GM23338 (cell line): ENCODE data around the gene PGBD5.

Source experiments
- CREB1 ChIP-seq: fragments of 250-450 bp; sonication (Bioruptor Pico); IDR thresholded peaks from 2 replicates; pipeline ENCODE4 v1.5.0; 2020; ENCODE audit warnings: low read depth, mild to moderate bottlenecking, moderate library complexity
- EZH2 ChIP-seq: fragments of 200-600 bp; sonication (generic); IDR thresholded peaks from one replicate; pipeline ENCODE4 v1.8.0; 2017; ENCODE audit warnings: antibody characterized with exemption, mild to moderate bottlenecking, low read depth; ENCODE audit not compliant: unreplicated experiment
- EZH2phosphoT487 ChIP-seq: fragments of 200-600 bp; sonication (generic); IDR thresholded peaks from one replicate; pipeline ENCODE4 v1.8.1; 2018; ENCODE audit warnings: antibody characterized with exemption; ENCODE audit not compliant: unreplicated experiment
- JUNB ChIP-seq: IDR thresholded peaks from one replicate; pipeline ENCODE4 v1.6.1; 2016; ENCODE audit warnings: antibody characterized with exemption; ENCODE audit not compliant: unreplicated experiment
- NANOG ChIP-seq: IDR thresholded peaks from 2 replicates; pipeline ENCODE4 v1.6.1; 2016; ENCODE audit warnings: antibody characterized with exemption, borderline replicate concordance
- POLR2AphosphoS5 ChIP-seq: IDR thresholded peaks from 2 replicates; pipeline ENCODE4 v1.6.1; 2016; ENCODE audit warnings: antibody characterized with exemption, low read depth
- STAT1 ChIP-seq: IDR thresholded peaks from one replicate; pipeline ENCODE4 v1.6.1; 2016; ENCODE audit warnings: antibody characterized with exemption; ENCODE audit not compliant: unreplicated experiment
- ZNF114 ChIP-seq: fragments of 250-450 bp; sonication (Bioruptor Pico); IDR thresholded peaks from 2 replicates; pipeline ENCODE4 v1.5.0; 2020; ENCODE audit warnings: mild to moderate bottlenecking, moderate library complexity
- ZNF331 ChIP-seq: fragments of 250-450 bp; sonication (Bioruptor Pico); IDR thresholded peaks from 2 replicates; pipeline ENCODE4 v1.5.0; 2020; ENCODE audit warnings: low read depth, mild to moderate bottlenecking, moderate library complexity
- TF ChIP-seq, protein P1 (sequence below), 2 experiments: fragments of 200-600 bp in 1 of 2; sonication (generic) in 1 of 2; conservative IDR thresholded peaks; 2 replicates each; pipeline versions ENCODE4 v1.5.1 to v1.6.1; 2016 to 2017; ENCODE audit warnings: antibody characterized with exemption in 2 of 2, low read depth in 2 of 2, mild to moderate bottlenecking in 2 of 2, moderate library complexity in 1 of 2
- TF ChIP-seq, protein P2 (sequence below): IDR thresholded peaks from one replicate; pipeline ENCODE4 v1.6.1; 2018; ENCODE audit warnings: antibody characterized with exemption; ENCODE audit not compliant: unreplicated experiment
- TF ChIP-seq, protein P3 (sequence below): fragments of 250-450 bp; sonication (Bioruptor Pico); IDR thresholded peaks from 2 replicates; pipeline ENCODE4 v1.5.0; 2020; ENCODE audit warnings: mild to moderate bottlenecking, moderate library complexity
- TF ChIP-seq, protein P4 (sequence below): IDR thresholded peaks from 2 replicates; pipeline ENCODE4 v1.6.1; 2016; ENCODE audit warnings: antibody characterized with exemption

DNA sequence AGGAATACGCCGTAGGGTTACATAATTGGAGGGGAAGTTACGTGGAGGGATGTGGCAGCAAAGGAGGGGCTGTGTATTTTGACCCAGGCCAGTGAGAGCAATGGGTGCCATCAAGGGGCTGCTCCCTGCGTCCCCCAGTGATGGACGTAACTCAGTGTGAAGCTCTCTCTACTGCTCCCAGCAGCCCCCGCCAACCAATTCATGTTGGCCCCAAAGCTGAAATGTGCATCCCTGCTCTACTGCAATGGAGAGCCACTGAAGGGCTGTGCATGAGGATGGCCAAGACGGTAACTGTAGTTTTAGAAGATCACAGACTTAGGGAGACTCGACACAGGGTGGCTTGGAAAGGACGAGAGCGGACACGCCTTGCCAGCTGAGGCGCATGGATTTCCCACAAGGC is 38.3 kb downstream of the PGBD5 start:
- TF ChIP-seq JUNB, result no peak
- TF ChIP-seq, protein P1, sequence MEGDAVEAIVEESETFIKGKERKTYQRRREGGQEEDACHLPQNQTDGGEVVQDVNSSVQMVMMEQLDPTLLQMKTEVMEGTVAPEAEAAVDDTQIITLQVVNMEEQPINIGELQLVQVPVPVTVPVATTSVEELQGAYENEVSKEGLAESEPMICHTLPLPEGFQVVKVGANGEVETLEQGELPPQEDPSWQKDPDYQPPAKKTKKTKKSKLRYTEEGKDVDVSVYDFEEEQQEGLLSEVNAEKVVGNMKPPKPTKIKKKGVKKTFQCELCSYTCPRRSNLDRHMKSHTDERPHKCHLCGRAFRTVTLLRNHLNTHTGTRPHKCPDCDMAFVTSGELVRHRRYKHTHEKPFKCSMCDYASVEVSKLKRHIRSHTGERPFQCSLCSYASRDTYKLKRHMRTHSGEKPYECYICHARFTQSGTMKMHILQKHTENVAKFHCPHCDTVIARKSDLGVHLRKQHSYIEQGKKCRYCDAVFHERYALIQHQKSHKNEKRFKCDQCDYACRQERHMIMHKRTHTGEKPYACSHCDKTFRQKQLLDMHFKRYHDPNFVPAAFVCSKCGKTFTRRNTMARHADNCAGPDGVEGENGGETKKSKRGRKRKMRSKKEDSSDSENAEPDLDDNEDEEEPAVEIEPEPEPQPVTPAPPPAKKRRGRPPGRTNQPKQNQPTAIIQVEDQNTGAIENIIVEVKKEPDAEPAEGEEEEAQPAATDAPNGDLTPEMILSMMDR (conservative IDR thresholded peaks at IDR 0.05; ENCODE audit: low read depth in 2 of 2), result no peak
- TF ChIP-seq, protein P2, sequence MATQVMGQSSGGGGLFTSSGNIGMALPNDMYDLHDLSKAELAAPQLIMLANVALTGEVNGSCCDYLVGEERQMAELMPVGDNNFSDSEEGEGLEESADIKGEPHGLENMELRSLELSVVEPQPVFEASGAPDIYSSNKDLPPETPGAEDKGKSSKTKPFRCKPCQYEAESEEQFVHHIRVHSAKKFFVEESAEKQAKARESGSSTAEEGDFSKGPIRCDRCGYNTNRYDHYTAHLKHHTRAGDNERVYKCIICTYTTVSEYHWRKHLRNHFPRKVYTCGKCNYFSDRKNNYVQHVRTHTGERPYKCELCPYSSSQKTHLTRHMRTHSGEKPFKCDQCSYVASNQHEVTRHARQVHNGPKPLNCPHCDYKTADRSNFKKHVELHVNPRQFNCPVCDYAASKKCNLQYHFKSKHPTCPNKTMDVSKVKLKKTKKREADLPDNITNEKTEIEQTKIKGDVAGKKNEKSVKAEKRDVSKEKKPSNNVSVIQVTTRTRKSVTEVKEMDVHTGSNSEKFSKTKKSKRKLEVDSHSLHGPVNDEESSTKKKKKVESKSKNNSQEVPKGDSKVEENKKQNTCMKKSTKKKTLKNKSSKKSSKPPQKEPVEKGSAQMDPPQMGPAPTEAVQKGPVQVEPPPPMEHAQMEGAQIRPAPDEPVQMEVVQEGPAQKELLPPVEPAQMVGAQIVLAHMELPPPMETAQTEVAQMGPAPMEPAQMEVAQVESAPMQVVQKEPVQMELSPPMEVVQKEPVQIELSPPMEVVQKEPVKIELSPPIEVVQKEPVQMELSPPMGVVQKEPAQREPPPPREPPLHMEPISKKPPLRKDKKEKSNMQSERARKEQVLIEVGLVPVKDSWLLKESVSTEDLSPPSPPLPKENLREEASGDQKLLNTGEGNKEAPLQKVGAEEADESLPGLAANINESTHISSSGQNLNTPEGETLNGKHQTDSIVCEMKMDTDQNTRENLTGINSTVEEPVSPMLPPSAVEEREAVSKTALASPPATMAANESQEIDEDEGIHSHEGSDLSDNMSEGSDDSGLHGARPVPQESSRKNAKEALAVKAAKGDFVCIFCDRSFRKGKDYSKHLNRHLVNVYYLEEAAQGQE, result no peak
- TF ChIP-seq POLR2AphosphoS5, result no peak
- TF ChIP-seq EZH2, result no peak
- TF ChIP-seq, protein P3, sequence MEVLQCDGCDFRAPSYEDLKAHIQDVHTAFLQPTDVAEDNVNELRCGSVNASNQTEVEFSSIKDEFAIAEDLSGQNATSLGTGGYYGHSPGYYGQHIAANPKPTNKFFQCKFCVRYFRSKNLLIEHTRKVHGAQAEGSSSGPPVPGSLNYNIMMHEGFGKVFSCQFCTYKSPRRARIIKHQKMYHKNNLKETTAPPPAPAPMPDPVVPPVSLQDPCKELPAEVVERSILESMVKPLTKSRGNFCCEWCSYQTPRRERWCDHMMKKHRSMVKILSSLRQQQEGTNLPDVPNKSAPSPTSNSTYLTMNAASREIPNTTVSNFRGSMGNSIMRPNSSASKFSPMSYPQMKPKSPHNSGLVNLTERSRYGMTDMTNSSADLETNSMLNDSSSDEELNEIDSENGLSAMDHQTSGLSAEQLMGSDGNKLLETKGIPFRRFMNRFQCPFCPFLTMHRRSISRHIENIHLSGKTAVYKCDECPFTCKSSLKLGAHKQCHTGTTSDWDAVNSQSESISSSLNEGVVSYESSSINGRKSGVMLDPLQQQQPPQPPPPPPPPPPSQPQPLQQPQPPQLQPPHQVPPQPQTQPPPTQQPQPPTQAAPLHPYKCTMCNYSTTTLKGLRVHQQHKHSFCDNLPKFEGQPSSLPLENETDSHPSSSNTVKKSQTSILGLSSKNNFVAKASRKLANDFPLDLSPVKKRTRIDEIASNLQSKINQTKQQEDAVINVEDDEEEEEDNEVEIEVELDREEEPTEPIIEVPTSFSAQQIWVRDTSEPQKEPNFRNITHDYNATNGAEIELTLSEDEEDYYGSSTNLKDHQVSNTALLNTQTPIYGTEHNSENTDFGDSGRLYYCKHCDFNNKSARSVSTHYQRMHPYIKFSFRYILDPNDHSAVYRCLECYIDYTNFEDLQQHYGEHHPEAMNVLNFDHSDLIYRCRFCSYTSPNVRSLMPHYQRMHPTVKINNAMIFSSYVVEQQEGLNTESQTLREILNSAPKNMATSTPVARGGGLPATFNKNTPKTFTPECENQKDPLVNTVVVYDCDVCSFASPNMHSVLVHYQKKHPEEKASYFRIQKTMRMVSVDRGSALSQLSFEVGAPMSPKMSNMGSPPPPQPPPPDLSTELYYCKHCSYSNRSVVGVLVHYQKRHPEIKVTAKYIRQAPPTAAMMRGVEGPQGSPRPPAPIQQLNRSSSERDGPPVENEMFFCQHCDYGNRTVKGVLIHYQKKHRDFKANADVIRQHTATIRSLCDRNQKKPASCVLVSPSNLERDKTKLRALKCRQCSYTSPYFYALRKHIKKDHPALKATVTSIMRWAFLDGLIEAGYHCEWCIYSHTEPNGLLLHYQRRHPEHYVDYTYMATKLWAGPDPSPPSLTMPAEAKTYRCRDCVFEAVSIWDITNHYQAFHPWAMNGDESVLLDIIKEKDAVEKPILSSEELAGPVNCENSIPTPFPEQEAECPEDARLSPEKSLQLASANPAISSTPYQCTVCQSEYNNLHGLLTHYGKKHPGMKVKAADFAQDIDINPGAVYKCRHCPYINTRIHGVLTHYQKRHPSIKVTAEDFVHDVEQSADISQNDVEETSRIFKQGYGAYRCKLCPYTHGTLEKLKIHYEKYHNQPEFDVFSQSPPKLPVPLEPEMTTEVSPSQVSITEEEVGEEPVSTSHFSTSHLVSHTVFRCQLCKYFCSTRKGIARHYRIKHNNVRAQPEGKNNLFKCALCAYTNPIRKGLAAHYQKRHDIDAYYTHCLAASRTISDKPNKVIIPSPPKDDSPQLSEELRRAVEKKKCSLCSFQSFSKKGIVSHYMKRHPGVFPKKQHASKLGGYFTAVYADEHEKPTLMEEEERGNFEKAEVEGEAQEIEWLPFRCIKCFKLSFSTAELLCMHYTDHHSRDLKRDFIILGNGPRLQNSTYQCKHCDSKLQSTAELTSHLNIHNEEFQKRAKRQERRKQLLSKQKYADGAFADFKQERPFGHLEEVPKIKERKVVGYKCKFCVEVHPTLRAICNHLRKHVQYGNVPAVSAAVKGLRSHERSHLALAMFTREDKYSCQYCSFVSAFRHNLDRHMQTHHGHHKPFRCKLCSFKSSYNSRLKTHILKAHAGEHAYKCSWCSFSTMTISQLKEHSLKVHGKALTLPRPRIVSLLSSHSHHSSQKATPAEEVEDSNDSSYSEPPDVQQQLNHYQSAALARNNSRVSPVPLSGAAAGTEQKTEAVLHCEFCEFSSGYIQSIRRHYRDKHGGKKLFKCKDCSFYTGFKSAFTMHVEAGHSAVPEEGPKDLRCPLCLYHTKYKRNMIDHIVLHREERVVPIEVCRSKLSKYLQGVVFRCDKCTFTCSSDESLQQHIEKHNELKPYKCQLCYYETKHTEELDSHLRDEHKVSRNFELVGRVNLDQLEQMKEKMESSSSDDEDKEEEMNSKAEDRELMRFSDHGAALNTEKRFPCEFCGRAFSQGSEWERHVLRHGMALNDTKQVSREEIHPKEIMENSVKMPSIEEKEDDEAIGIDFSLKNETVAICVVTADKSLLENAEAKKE (CRISPR knock-in tag), result no peak
- TF ChIP-seq CREB1 (CRISPR knock-in tag), result no peak
- TF ChIP-seq STAT1, result no peak
- TF ChIP-seq NANOG, result no peak
- no peak for TF ChIP-seq EZH2phosphoT487
- TF ChIP-seq, protein P4, sequence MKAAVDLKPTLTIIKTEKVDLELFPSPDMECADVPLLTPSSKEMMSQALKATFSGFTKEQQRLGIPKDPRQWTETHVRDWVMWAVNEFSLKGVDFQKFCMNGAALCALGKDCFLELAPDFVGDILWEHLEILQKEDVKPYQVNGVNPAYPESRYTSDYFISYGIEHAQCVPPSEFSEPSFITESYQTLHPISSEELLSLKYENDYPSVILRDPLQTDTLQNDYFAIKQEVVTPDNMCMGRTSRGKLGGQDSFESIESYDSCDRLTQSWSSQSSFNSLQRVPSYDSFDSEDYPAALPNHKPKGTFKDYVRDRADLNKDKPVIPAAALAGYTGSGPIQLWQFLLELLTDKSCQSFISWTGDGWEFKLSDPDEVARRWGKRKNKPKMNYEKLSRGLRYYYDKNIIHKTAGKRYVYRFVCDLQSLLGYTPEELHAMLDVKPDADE, result no peak
- TF ChIP-seq ZNF114 (CRISPR knock-in tag), result no peak
- no peak for TF ChIP-seq ZNF331 (CRISPR knock-in tag)
